LNCAP (cell line): ENCODE measurements around the gene KCTD16.

Experiments used
- CTCF ChIP-seq: fragments of 450-650 bp; IDR thresholded peaks from 2 replicates; pipeline ENCODE4 v1.5.1; 2017; ENCODE audit warnings: mild to moderate bottlenecking

KCTD16 gene

GRCh38 chr5:144436007-144436406, 265.3 kb downstream of the KCTD16 start:
- TF ChIP-seq CTCF, result no peak

DNA sequence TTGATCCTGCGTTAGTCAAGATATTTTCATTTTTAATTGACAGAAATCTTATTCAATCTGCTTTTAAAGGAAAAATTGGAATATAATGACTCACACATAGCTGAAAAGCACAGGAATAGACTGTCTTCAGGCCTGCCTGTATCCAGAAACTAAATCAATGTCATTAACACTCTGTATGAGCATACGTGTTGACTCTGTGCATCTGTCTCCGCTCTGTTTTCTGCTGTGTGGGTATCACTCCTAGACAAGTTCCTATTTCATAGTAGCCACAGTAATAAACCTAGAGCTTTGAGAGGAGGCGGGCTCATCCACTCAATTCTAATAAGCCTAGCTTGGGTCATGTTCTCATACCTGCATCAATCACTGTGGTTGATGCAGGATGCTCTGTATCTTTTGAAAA, 267.6 kb downstream of the KCTD16 start:
- no peak for TF ChIP-seq CTCF

DNA sequence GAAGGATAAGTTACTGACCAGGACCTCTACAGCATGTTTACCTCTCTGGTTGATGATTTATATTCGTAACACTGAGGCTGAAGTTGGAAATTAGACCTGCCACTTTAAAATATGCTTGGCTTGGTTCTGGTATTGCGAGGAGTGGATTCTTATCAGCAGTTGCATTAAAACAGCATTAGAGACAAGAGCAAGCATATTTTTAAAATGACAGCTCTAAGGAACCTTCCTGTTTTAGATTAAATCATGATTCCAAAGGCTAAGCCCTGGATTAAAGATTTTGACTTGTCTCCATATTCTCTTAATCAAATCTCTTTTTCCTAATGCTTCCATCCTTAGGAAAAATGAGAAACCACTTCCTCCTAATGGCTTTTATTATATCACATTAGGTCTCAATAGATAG, 277.8 kb downstream of the KCTD16 start:
- TF ChIP-seq CTCF, result no peak

GRCh38 chr5:144451187-144451973, 280.7 kb downstream of the KCTD16 start:
- no peak for TF ChIP-seq CTCF

DNA sequence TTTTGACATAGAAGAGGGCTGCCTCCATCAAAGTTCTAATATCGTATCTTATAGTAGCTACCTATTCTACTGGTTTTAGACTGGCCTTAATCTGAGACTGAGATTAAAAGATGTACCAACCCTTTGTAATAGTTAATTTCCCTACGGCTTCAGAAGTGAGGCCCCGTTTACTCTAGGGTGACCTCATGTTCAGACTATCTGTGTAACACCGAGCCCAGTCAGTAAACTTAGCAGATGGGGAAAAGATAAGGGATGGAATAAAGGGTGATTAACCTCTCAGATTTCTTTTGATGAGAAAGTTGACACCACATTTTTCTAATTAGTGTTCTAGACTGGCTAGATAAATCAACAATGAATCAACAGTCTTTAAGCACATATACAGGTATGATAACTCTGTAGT, 283.1 kb downstream of the KCTD16 start:
- no peak for TF ChIP-seq CTCF

GRCh38 chr5:144457160-144457559, 286.5 kb downstream of the KCTD16 start:
- TF ChIP-seq CTCF, result no peak

GRCh38 chr5:144458216-144458615, 287.5 kb downstream of the KCTD16 start:
- no peak for TF ChIP-seq CTCF

DNA sequence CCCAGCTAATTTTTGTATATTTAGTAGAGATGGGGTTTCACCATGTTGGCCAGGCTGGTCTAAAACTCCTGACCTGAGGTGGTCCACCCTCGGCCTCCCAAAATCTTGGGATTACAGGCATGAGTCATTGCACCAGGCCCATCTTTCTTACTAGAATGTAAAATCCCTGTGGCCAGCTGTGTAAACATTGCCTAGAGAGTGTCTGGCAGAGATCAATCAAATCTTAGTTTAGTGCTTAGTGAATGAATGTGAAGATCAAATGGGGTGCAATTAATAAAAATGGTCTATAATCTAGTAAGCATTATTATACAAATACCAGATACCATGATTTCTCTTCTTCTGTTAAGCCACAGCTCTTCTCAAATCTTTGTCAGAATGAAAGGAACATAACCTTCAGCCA, 289.9 kb downstream of the KCTD16 start:
- no peak for TF ChIP-seq CTCF
